ENCODE measurements around the gene STAMBPL1.

STAMBPL1 gene

GRCh38 chr10:88890681-88891381 is 10.8 kb downstream of the STAMBPL1 start:
- DNase-seq = no peak
- no peak overlapping the region for H3K27ac Mint-ChIP-seq
- H3K27me3 Mint-ChIP-seq = no peaks in the 10 kb centered on the region
- no peaks in the 10 kb centered on the region for H3K9me3 Mint-ChIP-seq
- ATAC-seq (replicated peaks) = no peak
- peaks cover 8% of the 10 kb centered on the region for H3K36me3 Mint-ChIP-seq (ENCODE audit: insufficient read depth)
- no peak overlapping the region for H3K4me3 Mint-ChIP-seq
- H3K4me1 Mint-ChIP-seq (ENCODE audit: low read depth in 2 of 2) = peaks cover 25 to 57% of the 10 kb centered on the region in 2 donors

GRCh38 chr10:88892222-88892967 is 12.3 kb downstream of the STAMBPL1 start:
- Mint-ChIP-seq H3K9me3 (no peaks in the 10 kb centered on the region), H3K27me3 (no peaks in the 10 kb centered on the region), H3K4me1 (ENCODE audit: low read depth in 2 of 2) (peaks cover 35 to 58% of the 10 kb centered on the region in 2 donors), H3K27ac (no peak overlapping the region), H3K4me3 (no peak overlapping the region), H3K36me3 (ENCODE audit: insufficient read depth) (peaks cover 8% of the 10 kb centered on the region)
- DNase-seq (no peak), ATAC-seq (replicated peaks) (no peak)

GRCh38 chr10:88893611-88894010 is 13.6 kb downstream of the STAMBPL1 start:
- Mint-ChIP-seq H3K27ac (peak overlapping the region in 1 of 2 donors; percentile 53), H3K4me3 (no peak overlapping the region), H3K4me1 (ENCODE audit: low read depth in 2 of 2) (peaks cover 34 to 59% of the 10 kb centered on the region in 2 donors)

GRCh38 chr10:88895250-88895649 is 15.2 kb downstream of the STAMBPL1 start:
- DNase-seq (no peak), ATAC-seq (replicated peaks) (no peak)
- H3K4me1 Mint-ChIP-seq (ENCODE audit: low read depth in 2 of 2) = peaks cover 31 to 52% of the 10 kb centered on the region in 2 donors
- no peak overlapping the region for H3K27ac Mint-ChIP-seq
- no peaks in the 10 kb centered on the region for H3K9me3 Mint-ChIP-seq
- H3K27me3 Mint-ChIP-seq = no peaks in the 10 kb centered on the region
- peaks cover 4% of the 10 kb centered on the region for H3K36me3 Mint-ChIP-seq (ENCODE audit: insufficient read depth)
- no peak overlapping the region for H3K4me3 Mint-ChIP-seq

More at GRCh38 chr10:88893611-88894010, 13.6 kb downstream of the STAMBPL1 start:
- H3K9me3 Mint-ChIP-seq = no peaks in the 10 kb centered on the region
- peaks cover 8% of the 10 kb centered on the region for H3K36me3 Mint-ChIP-seq (ENCODE audit: insufficient read depth)
- DNase-seq = no peak
- no peak for ATAC-seq (replicated peaks)
- H3K27me3 Mint-ChIP-seq = no peaks in the 10 kb centered on the region

- Mint-ChIP-seq H3K4me3 (peak overlapping the region in 1 of 2 donors; percentile 28), H3K9me3 (no peaks in the 10 kb centered on the region), H3K27me3 (no peaks in the 10 kb centered on the region), H3K4me1 (ENCODE audit: low read depth in 2 of 2) (peaks cover 37 to 53% of the 10 kb centered on the region in 2 donors), H3K36me3 (ENCODE audit: insufficient read depth) (peaks cover 3% of the 10 kb centered on the region), H3K27ac (peak overlapping the region; percentile 51 to 55)
- DNase-seq (no peak), ATAC-seq (replicated peaks) (no peak)
Observed at GRCh38 chr10:88896372-88896993, 16.4 kb downstream of the STAMBPL1 start.

- Mint-ChIP-seq H3K4me3 (peak overlapping the region in 1 of 2 donors; percentile 28), H3K36me3 (ENCODE audit: insufficient read depth) (peaks cover 1% of the 10 kb centered on the region), H3K9me3 (no peaks in the 10 kb centered on the region), H3K4me1 (ENCODE audit: low read depth in 2 of 2) (peaks cover 35 to 48% of the 10 kb centered on the region in 2 donors), H3K27ac (peak overlapping the region; percentile 51 to 55), H3K27me3 (no peaks in the 10 kb centered on the region)
- ATAC-seq (replicated peaks) (no peak), DNase-seq (no peak)
Observed at GRCh38 chr10:88896994-88897853, 17.2 kb downstream of the STAMBPL1 start.

GRCh38 chr10:88898727-88899126 is 18.7 kb downstream of the STAMBPL1 start:
- Mint-ChIP-seq H3K27ac (peak overlapping the region in 1 of 2 donors; percentile 22), H3K36me3 (ENCODE audit: insufficient read depth) (peaks cover 16% of the 10 kb centered on the region), H3K27me3 (no peaks in the 10 kb centered on the region), H3K4me1 (ENCODE audit: low read depth in 2 of 2) (peaks cover 35 to 44% of the 10 kb centered on the region in 2 donors), H3K9me3 (no peaks in the 10 kb centered on the region), H3K4me3 (no peak overlapping the region)
- no peak for ATAC-seq (replicated peaks)
- DNase-seq = no peak

GRCh38 chr10:88899886-88900285 is 19.8 kb downstream of the STAMBPL1 start:
- no peak for DNase-seq
- ATAC-seq (replicated peaks) = no peak
- Mint-ChIP-seq H3K9me3 (no peaks in the 10 kb centered on the region), H3K27ac (peak overlapping the region; percentile 36 to 69), H3K4me1 (ENCODE audit: low read depth in 2 of 2) (peaks cover 33 to 41% of the 10 kb centered on the region in 2 donors), H3K4me3 (no peak overlapping the region), H3K36me3 (ENCODE audit: insufficient read depth) (peaks cover 25% of the 10 kb centered on the region), H3K27me3 (no peaks in the 10 kb centered on the region)

- Mint-ChIP-seq H3K4me1 (ENCODE audit: low read depth in 2 of 2) (peaks cover 31 to 39% of the 10 kb centered on the region in 2 donors), H3K27me3 (no peaks in the 10 kb centered on the region), H3K27ac (peak overlapping the region; percentile 38 to 92), H3K36me3 (ENCODE audit: insufficient read depth) (peaks cover 37% of the 10 kb centered on the region), H3K4me3 (no peak overlapping the region), H3K9me3 (no peaks in the 10 kb centered on the region)
- peak; percentile 55 for ATAC-seq (replicated peaks)
- DNase-seq = no peak
Observed at GRCh38 chr10:88901206-88901983, 21.4 kb downstream of the STAMBPL1 start.

- Mint-ChIP-seq H3K36me3 (ENCODE audit: insufficient read depth) (peaks cover 40% of the 10 kb centered on the region), H3K9me3 (no peaks in the 10 kb centered on the region), H3K4me1 (ENCODE audit: low read depth in 2 of 2) (peaks cover 25 to 31% of the 10 kb centered on the region in 2 donors), H3K4me3 (no peak overlapping the region), H3K27ac (peak overlapping the region; percentile 38 to 92), H3K27me3 (no peaks in the 10 kb centered on the region)
- ATAC-seq (replicated peaks) (no peak), DNase-seq (no peak)
Observed at GRCh38 chr10:88901984-88902789, 22.1 kb downstream of the STAMBPL1 start.

GRCh38 chr10:88903715-88904114 is 23.7 kb downstream of the STAMBPL1 start:
- Mint-ChIP-seq H3K27ac (no peak overlapping the region), H3K4me3 (no peak overlapping the region), H3K36me3 (ENCODE audit: insufficient read depth) (peaks cover 47% of the 10 kb centered on the region), H3K4me1 (ENCODE audit: low read depth in 2 of 2) (peaks cover 18% of the 10 kb centered on the region in 2 donors), H3K27me3 (no peaks in the 10 kb centered on the region), H3K9me3 (no peaks in the 10 kb centered on the region)
- no peak for DNase-seq
- ATAC-seq (replicated peaks) = no peak

GRCh38 chr10:88906921-88907320 is 26.9 kb downstream of the STAMBPL1 start:
- H3K27me3 Mint-ChIP-seq = no peaks in the 10 kb centered on the region
- H3K4me3 Mint-ChIP-seq = no peak overlapping the region
- ATAC-seq (replicated peaks) (no peak), DNase-seq (no peak)
- peaks cover 63% of the 10 kb centered on the region for H3K36me3 Mint-ChIP-seq (ENCODE audit: insufficient read depth)
- H3K27ac Mint-ChIP-seq = peak overlapping the region in 1 of 2 donors; percentile 44
- no peaks in the 10 kb centered on the region for H3K9me3 Mint-ChIP-seq
- peaks cover 2 to 6% of the 10 kb centered on the region in 2 donors for H3K4me1 Mint-ChIP-seq (ENCODE audit: low read depth in 2 of 2)
